Activated naive CD4-positive, alpha-beta T cell treated with anti-CD3 and anti-CD28 coated beads, Interleukin-2, amount 10 ng/mL, durations not matched to agents 7 days and 5 days (primary cell): ENCODE results near the gene KLRF2.

Source experiments
- CTCF ChIA-PET: fragments of 350-600 bp; sonication (Branson Sonifier 250); formaldehyde crosslinking; loops from one replicate; lab custom pipeline; 2021; ENCODE audit warnings: antibody characterized with exemption; lab: Charles Lee
- DNase-seq: peaks from one replicate; pipeline ENCODE4 v3.0.0-alpha.2; 2020
- H3K27ac Mint-ChIP-seq: one replicate; pipeline ENCODE4 v1.8.0; 2021; ENCODE audit warnings: mild to moderate bottlenecking, moderate library complexity, mixed read lengths
- H3K27me3 Mint-ChIP-seq: one replicate; pipeline ENCODE4 v1.8.0; 2021; ENCODE audit warnings: mild to moderate bottlenecking, mixed read lengths
- H3K36me3 Mint-ChIP-seq: one replicate; pipeline ENCODE4 v1.8.0; 2021; ENCODE audit warnings: mixed read lengths
- H3K4me1 Mint-ChIP-seq: one replicate; pipeline ENCODE4 v1.8.0; 2021; ENCODE audit warnings: mixed read lengths
- H3K4me3 Mint-ChIP-seq: one replicate; pipeline ENCODE4 v1.8.0; 2021; ENCODE audit warnings: mild to moderate bottlenecking, moderate library complexity, mixed read lengths
- H3K9me3 Mint-ChIP-seq: one replicate; pipeline ENCODE4 v1.8.0; 2021; ENCODE audit warnings: mixed read lengths

The KLRF2 gene

GRCh38 chr12:9881246-9881645, at the start of gene KLRF2:
Gene KLRF2, plus strand, starts transcription at chr12:9881489. Its CDS starts 107 bp downstream, at chr12:9881596.
- CTCF ChIA-PET, result interaction anchor here (0.6 kb wide), 1 partner anchor 28 kb away, joined by 3 read pairs; no protein-coding TSS in a partner anchor
- H3K4me1 Mint-ChIP-seq, result peaks cover 21% of the 10 kb centered on the region
- no peaks in the 10 kb centered on the region for H3K9me3 Mint-ChIP-seq
- DNase-seq, result no peak
- no peak within 1 kb of the TSS for H3K27ac Mint-ChIP-seq
- no peaks in the 10 kb centered on the region for H3K27me3 Mint-ChIP-seq
- no peaks in the 10 kb centered on the region for H3K36me3 Mint-ChIP-seq
- H3K4me3 Mint-ChIP-seq, result no peak within 1 kb of the TSS

DNA sequence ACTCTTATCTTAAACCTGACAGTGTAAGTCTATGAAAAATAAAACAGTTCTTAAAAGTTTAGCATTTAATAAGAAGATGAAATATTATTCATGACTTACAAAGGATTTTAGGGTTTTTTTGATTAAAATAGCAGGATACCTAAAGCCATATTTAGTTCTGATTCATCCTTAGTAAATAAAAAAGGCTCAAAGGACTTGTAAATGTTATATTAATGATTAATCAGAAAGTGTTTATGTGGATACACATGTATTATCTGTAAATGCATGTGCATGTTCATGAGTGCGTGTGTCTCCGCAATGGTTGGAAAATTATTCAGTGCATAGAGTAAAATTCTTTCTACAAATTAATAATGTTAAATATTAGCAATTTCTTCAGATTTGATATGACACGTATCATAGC, 49.6 kb upstream of the KLRF2 start:
- no peak overlapping the region for H3K27ac Mint-ChIP-seq
- no peaks in the 10 kb centered on the region for H3K36me3 Mint-ChIP-seq
- DNase-seq, result no peak
- H3K9me3 Mint-ChIP-seq, result no peaks in the 10 kb centered on the region
- H3K27me3 Mint-ChIP-seq, result peaks cover 4% of the 10 kb centered on the region
- no peak overlapping the region for H3K4me3 Mint-ChIP-seq
- CTCF ChIA-PET, result no interaction called here
- H3K4me1 Mint-ChIP-seq, result no peaks in the 10 kb centered on the region

GRCh38 chr12:9843407-9843806, 37.9 kb upstream of the KLRF2 start:
- Mint-ChIP-seq H3K4me3 (no peak overlapping the region), H3K36me3 (peaks cover 7% of the 10 kb centered on the region), H3K4me1 (no peaks in the 10 kb centered on the region), H3K27me3 (peaks cover 13% of the 10 kb centered on the region), H3K9me3 (peaks cover 22% of the 10 kb centered on the region), H3K27ac (no peak overlapping the region)
- DNase-seq, result no peak
- CTCF ChIA-PET, result no interaction called here

DNA sequence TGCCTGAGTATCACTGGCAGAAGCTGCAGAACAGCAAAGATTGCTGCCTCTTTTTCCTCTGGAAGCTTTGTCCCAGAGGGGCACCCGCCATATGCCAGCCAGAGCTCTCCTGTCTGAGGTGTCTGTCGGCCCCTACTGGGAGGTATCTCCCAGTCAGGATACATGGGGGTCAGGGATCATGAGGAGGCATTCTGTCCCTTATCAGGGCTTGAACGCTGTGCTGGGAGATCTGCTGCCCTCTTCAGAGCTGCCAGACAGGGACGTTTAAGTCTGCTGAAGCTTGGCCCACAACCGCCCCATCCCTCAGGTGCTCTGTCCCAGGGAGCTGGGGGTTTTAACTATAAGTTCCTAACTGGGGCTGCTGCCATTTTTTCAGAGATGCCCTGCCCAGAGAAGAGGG, 32.4 kb upstream of the KLRF2 start:
- H3K9me3 Mint-ChIP-seq, result peaks cover 27% of the 10 kb centered on the region
- peaks cover 11% of the 10 kb centered on the region for H3K4me1 Mint-ChIP-seq
- peaks cover 44% of the 10 kb centered on the region for H3K36me3 Mint-ChIP-seq
- no peak overlapping the region for H3K4me3 Mint-ChIP-seq
- CTCF ChIA-PET, result interaction anchor here (0.6 to 1.1 kb wide), 2 partner anchors 10 to 232 kb away, joined by 3 read pairs; no protein-coding TSS in a partner anchor
- peaks cover 24% of the 10 kb centered on the region for H3K27me3 Mint-ChIP-seq
- no peak for DNase-seq
- H3K27ac Mint-ChIP-seq, result no peak overlapping the region

- Mint-ChIP-seq H3K27ac (no peak overlapping the region), H3K4me1 (peaks cover 15% of the 10 kb centered on the region), H3K36me3 (peaks cover 62% of the 10 kb centered on the region), H3K4me3 (no peak overlapping the region), H3K9me3 (peaks cover 24% of the 10 kb centered on the region), H3K27me3 (peaks cover 18% of the 10 kb centered on the region)
- CTCF ChIA-PET, result interaction anchor here (0.7 kb wide), 1 partner anchor 37 kb away, joined by 4 read pairs; no protein-coding TSS in a partner anchor
- DNase-seq, result no peak
Observed at GRCh38 chr12:9851050-9851449, 30.2 kb upstream of the KLRF2 start.

DNA sequence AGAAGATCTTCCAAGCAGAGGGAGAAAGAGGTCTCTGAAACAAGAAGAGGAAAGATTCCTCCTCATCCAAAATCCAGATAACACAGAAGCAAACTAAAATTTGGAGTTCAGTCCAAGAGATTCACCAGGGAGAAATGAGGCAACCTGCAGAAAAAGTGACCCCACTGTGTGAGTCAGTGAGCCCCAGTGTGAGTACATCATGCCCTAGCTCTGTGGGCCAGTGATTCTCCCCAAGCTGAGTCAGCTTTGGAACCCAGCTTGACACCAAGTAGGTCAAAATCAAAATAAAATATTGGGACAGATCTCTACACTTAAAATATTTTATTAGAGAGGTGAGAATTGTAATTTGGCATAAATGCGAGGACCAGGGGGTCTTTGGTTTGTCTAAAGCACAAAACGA, 29.4 kb upstream of the KLRF2 start:
- DNase-seq, result no peak
- CTCF ChIA-PET, result no interaction called here
- peaks cover 16% of the 10 kb centered on the region for H3K9me3 Mint-ChIP-seq
- peaks cover 20% of the 10 kb centered on the region for H3K4me1 Mint-ChIP-seq
- peak overlapping the region; percentile 51 for H3K27ac Mint-ChIP-seq
- peaks cover 14% of the 10 kb centered on the region for H3K27me3 Mint-ChIP-seq
- H3K36me3 Mint-ChIP-seq, result peaks cover 68% of the 10 kb centered on the region
- H3K4me3 Mint-ChIP-seq, result no peak overlapping the region

GRCh38 chr12:9856151-9856550, 25.1 kb upstream of the KLRF2 start:
- Mint-ChIP-seq H3K4me3 (no peak overlapping the region), H3K27ac (no peak overlapping the region), H3K4me1 (peaks cover 34% of the 10 kb centered on the region), H3K9me3 (no peaks in the 10 kb centered on the region), H3K36me3 (peaks cover 75% of the 10 kb centered on the region), H3K27me3 (no peaks in the 10 kb centered on the region)
- DNase-seq, result no peak
- CTCF ChIA-PET, result no interaction called here

GRCh38 chr12:9856894-9857293, 24.4 kb upstream of the KLRF2 start:
- CTCF ChIA-PET, result no interaction called here
- H3K27ac Mint-ChIP-seq, result no peak overlapping the region
- H3K4me3 Mint-ChIP-seq, result no peak overlapping the region
- no peaks in the 10 kb centered on the region for H3K27me3 Mint-ChIP-seq
- no peaks in the 10 kb centered on the region for H3K9me3 Mint-ChIP-seq
- H3K36me3 Mint-ChIP-seq, result peaks cover 70% of the 10 kb centered on the region
- H3K4me1 Mint-ChIP-seq, result peaks cover 38% of the 10 kb centered on the region
- no peak for DNase-seq

GRCh38 chr12:9858135-9858534, 23.2 kb upstream of the KLRF2 start:
- Mint-ChIP-seq H3K4me1 (peaks cover 44% of the 10 kb centered on the region), H3K27ac (no peak overlapping the region), H3K36me3 (peaks cover 70% of the 10 kb centered on the region), H3K4me3 (no peak overlapping the region), H3K27me3 (no peaks in the 10 kb centered on the region), H3K9me3 (peaks cover 6% of the 10 kb centered on the region)
- CTCF ChIA-PET, result no interaction called here
- no peak for DNase-seq

DNA sequence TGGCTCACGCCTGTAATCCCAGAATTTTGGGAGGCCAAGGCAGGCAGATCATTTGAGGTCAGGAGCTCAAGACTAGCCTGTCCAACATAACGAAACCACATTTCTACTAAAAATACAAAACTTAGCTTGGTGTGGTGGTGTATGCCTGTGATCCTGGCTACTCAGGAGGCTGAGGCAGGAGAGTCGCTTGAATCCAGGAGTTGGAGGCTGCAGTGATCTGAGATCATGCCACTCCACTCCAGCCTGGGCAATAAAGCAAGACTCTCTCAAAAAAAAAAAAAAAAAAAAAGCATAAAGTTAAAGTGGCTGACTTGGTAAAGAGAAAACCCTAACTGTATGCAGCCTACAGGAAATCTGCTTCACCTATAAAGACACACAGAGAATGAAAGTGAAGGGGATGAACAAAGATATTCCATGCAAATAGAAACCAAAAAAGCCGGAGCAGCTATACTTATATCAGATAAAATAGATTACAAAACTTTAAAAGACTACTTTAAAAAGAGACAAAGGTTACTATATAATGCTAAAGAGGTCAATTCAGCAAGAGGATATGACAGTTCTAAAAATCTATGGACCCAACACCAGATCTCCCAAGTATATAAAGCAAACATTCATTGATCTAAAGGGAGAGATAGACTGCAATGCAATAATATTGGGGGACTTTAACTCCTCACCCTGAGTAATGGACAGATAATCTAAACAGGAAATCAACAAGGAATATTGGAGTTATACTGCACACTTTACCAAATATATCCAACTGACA, 16.2 kb upstream of the KLRF2 start:
- Mint-ChIP-seq H3K36me3 (peaks cover 52% of the 10 kb centered on the region), H3K9me3 (peaks cover 18% of the 10 kb centered on the region), H3K27me3 (no peaks in the 10 kb centered on the region), H3K4me1 (peaks cover 41% of the 10 kb centered on the region), H3K27ac (peak overlapping the region; percentile 91), H3K4me3 (peak overlapping the region; percentile 82)
- CTCF ChIA-PET, result interaction anchor here (2.5 to 4.3 kb wide), 2 partner anchors 51 to 67 kb away, joined by 6 to 15 read pairs; no protein-coding TSS in a partner anchor
- no peak for DNase-seq

DNA sequence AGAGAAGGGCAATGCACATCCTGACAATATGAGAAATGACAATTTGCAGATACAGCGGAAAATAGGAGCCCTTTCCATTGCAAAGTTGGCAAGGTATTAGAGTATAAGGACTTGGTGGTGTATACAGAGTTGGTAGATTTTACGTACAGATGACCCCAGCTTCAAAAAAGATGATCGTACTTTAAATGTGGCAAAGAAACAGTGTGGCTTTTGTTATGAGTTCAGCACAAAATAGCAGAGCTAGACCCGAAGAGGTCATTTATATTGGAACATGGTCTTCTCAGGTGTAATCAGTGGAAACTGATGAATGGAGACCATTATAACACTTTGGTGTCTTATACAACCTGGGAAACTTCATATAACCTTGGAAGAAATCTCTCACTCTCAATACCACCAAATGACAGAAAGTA, 14.4 kb upstream of the KLRF2 start:
- Mint-ChIP-seq H3K27ac (peak overlapping the region; percentile 91), H3K4me3 (peak overlapping the region; percentile 82), H3K36me3 (peaks cover 45% of the 10 kb centered on the region), H3K9me3 (peaks cover 18% of the 10 kb centered on the region), H3K27me3 (no peaks in the 10 kb centered on the region), H3K4me1 (peaks cover 41% of the 10 kb centered on the region)
- no peak for DNase-seq
- CTCF ChIA-PET, result interaction anchor here (0.9 to 4.3 kb wide), 7 partner anchors 53 to 217 kb away, joined by 3 to 15 read pairs (median 4); partner anchors contain the start of genes CD69 and CLEC2D

GRCh38 chr12:9867531-9867930, 13.8 kb upstream of the KLRF2 start:
- H3K4me1 Mint-ChIP-seq, result peaks cover 39% of the 10 kb centered on the region
- H3K27ac Mint-ChIP-seq, result peak overlapping the region; percentile 91
- H3K27me3 Mint-ChIP-seq, result no peaks in the 10 kb centered on the region
- no peak for DNase-seq
- peaks cover 40% of the 10 kb centered on the region for H3K36me3 Mint-ChIP-seq
- CTCF ChIA-PET, result interaction anchor here (1.1 to 4.3 kb wide), 5 partner anchors 54 to 125 kb away, joined by 3 to 15 read pairs (median 6); partner anchors contain the start of gene CD69
- H3K9me3 Mint-ChIP-seq, result peaks cover 17% of the 10 kb centered on the region
- H3K4me3 Mint-ChIP-seq, result peak overlapping the region; percentile 82

GRCh38 chr12:9868311-9868801, 12.9 kb upstream of the KLRF2 start:
- peaks cover 34% of the 10 kb centered on the region for H3K4me1 Mint-ChIP-seq

DNA sequence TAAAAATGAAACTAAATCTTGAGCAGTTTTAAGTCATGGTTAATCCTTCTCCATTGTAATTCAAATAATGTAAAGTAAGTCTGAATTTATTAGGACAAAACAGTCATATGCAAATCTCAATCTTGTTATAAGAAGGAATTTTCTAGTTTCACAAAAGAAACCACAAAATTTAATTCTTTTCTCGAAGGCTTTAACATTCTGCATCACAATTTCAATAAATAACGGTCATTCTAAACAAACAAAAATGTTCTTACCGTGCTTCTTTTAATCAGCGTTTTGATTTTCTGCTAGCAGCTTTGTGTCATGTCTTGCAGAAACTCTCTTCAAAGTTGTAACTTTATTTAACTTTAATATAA, 12.4 kb upstream of the KLRF2 start:
- no peaks in the 10 kb centered on the region for H3K27me3 Mint-ChIP-seq
- peaks cover 26% of the 10 kb centered on the region for H3K36me3 Mint-ChIP-seq
- H3K4me3 Mint-ChIP-seq, result peak overlapping the region; percentile 73
- CTCF ChIA-PET, result interaction anchor here (0.6 to 4.3 kb wide), 7 partner anchors 53 to 125 kb away, joined by 3 to 15 read pairs (median 4); no protein-coding TSS in a partner anchor
- H3K9me3 Mint-ChIP-seq, result peaks cover 4% of the 10 kb centered on the region
- DNase-seq, result no peak
- H3K27ac Mint-ChIP-seq, result peak overlapping the region; percentile 99
- peaks cover 28% of the 10 kb centered on the region for H3K4me1 Mint-ChIP-seq

More at GRCh38 chr12:9868311-9868801, 12.9 kb upstream of the KLRF2 start:
- CTCF ChIA-PET, result interaction anchor here (0.6 to 4.3 kb wide), 6 partner anchors 54 to 118 kb away, joined by 3 to 15 read pairs (median 4); no protein-coding TSS in a partner anchor
- no peak for DNase-seq
- Mint-ChIP-seq H3K36me3 (peaks cover 32% of the 10 kb centered on the region), H3K27ac (peak overlapping the region; percentile 99), H3K27me3 (no peaks in the 10 kb centered on the region), H3K4me3 (peak overlapping the region; percentile 73), H3K9me3 (peaks cover 10% of the 10 kb centered on the region)
